PC-9 (cell line): Measurements from ENCODE around the gene TMEM138. TPM values are rescaled to one million over a fixed set of nuclear protein-coding genes. Genes with fewer than 3 reads are reported as not detected.

Experiments
- BruUV-seq: library from RNA; stranded (reverse); fragments of 400-500 nt; replicated peaks from 2 replicates; lab custom pipeline; 2021; lab: Mats Ljungman, UMichigan
- CTCF ChIA-PET: fragments of 300-600 bp; sonication (Branson Sonifier 250); formaldehyde crosslinking; loops from one replicate; lab custom pipeline; 2022; ENCODE audit warnings: antibody characterized with exemption; lab: Charles Lee
- POLR2A ChIA-PET: fragments of 300-600 bp; sonication (Branson Sonifier 250); formaldehyde crosslinking; loops from one replicate; lab custom pipeline; 2022; ENCODE audit warnings: antibody characterized with exemption; ENCODE audit not compliant: unreplicated experiment; lab: Charles Lee
- DNase-seq, 2 experiments: peaks; one replicate each; pipeline versions ENCODE4 v3.0.0 to v3.0.0-alpha.2; 2015 to 2022; ENCODE audit warnings: mixed read lengths in 1 of 2
- H2AFZ ChIP-seq: fragments of 200-600 bp; sonication (generic); 2 replicates; pipeline ENCODE4 v1.8.1; 2017; ENCODE audit warnings: antibody characterized with exemption
- H3F3A ChIP-seq: fragments of 200-600 bp; sonication (generic); 2 replicates; pipeline ENCODE4 v1.8.1; 2017; ENCODE audit warnings: antibody characterized with exemption, mild to moderate bottlenecking, low read depth; ENCODE audit not compliant: insufficient read depth
- H3K27ac ChIP-seq: fragments of 200-600 bp; sonication (generic); 2 replicates; pipeline ENCODE4 v1.6.1; 2016; ENCODE audit warnings: mixed run types
- H3K27me3 ChIP-seq: fragments of 200-600 bp; sonication (generic); 2 replicates; pipeline ENCODE4 v1.6.1; 2016; ENCODE audit warnings: low read depth, mixed run types; ENCODE audit not compliant: insufficient read depth
- H3K36me3 ChIP-seq: fragments of 200-600 bp; sonication (generic); 2 replicates; pipeline ENCODE4 v1.6.1; 2016; ENCODE audit warnings: low read depth, mixed run types
- H3K4me1 ChIP-seq: fragments of 200-600 bp; sonication (generic); replicated peaks from 2 replicates; pipeline ENCODE4 v1.6.1; 2016; ENCODE audit warnings: mixed run types; ENCODE audit not compliant: insufficient read depth
- H3K4me2 ChIP-seq: fragments of 200-600 bp; sonication (generic); 2 replicates; pipeline ENCODE4 v1.6.1; 2017; ENCODE audit warnings: mixed run types
- H3K4me3 ChIP-seq: fragments of 200-600 bp; sonication (generic); 2 replicates; pipeline ENCODE4 v1.6.1; 2016; ENCODE audit warnings: mixed run types
- H3K79me2 ChIP-seq: fragments of 200-600 bp; sonication (generic); 2 replicates; pipeline ENCODE4 v1.6.1; 2017; ENCODE audit warnings: low read depth, mixed run types
- H3K9me2 ChIP-seq: fragments of 200-600 bp; sonication (generic); 2 replicates; pipeline ENCODE4 v1.8.1; 2017; ENCODE audit warnings: mild to moderate bottlenecking; ENCODE audit not compliant: insufficient read depth
- H3K9me3 ChIP-seq: fragments of 200-600 bp; sonication (generic); 2 replicates; pipeline ENCODE4 v1.8.1; 2016; ENCODE audit warnings: low read depth; ENCODE audit not compliant: insufficient read depth
- H4K20me1 ChIP-seq: fragments of 200-600 bp; sonication (generic); 2 replicates; pipeline ENCODE4 v1.8.1; 2017; ENCODE audit not compliant: insufficient read depth
- EZH2 ChIP-seq: fragments of 200-600 bp; sonication (generic); IDR thresholded peaks from 2 replicates; pipeline ENCODE4 v1.8.0; 2017; ENCODE audit warnings: antibody characterized with exemption, low read depth
- intact Hi-C: fragments of 100-400 bp; cut with micrococcal nuclease; formaldehyde crosslinking; loops from one replicate; pipeline ENCODE4 v1.10.0; 2022; ENCODE audit not compliant: unreplicated experiment
- total RNA-seq: library from RNA; stranded (reverse); gene quantifications from 2 replicates; pipeline ENCODE4 v1.2.3, GENCODE V29; 2021
- TF ChIP-seq, protein P1 (sequence below): fragments of 200-600 bp; sonication (generic); conservative IDR thresholded peaks from 2 replicates; pipeline ENCODE4 v1.6.1; 2017; ENCODE audit warnings: mixed run types, antibody characterized with exemption, mild to moderate bottlenecking, moderate library complexity

The TMEM138 gene
- total RNA-seq, 1 experiment from 2014 or later = 46.1 TPM

- H3K36me3 ChIP-seq = peaks cover 44% of the 10 kb centered on the region
- H4K20me1 ChIP-seq = no peaks in the 10 kb centered on the region
- BruUV-seq = no TSS peak
- H3K4me2 ChIP-seq = no peak overlapping the region
- H3K4me1 ChIP-seq = no peaks in the 10 kb centered on the region
- intact Hi-C loops = no loop called here
- H3F3A ChIP-seq = 0 out of 2 replicates have a peak, but pooled peaks cover 3% of the 10 kb centered on the region
- ChIA-PET POLR2A (no interaction called here), CTCF (no interaction called here)
- no peak overlapping the region for H3K27ac ChIP-seq
- no peaks in the 10 kb centered on the region for H3K79me2 ChIP-seq
- H3K9me3 ChIP-seq = peaks cover 8% of the 10 kb centered on the region
- TF ChIP-seq, protein P1, sequence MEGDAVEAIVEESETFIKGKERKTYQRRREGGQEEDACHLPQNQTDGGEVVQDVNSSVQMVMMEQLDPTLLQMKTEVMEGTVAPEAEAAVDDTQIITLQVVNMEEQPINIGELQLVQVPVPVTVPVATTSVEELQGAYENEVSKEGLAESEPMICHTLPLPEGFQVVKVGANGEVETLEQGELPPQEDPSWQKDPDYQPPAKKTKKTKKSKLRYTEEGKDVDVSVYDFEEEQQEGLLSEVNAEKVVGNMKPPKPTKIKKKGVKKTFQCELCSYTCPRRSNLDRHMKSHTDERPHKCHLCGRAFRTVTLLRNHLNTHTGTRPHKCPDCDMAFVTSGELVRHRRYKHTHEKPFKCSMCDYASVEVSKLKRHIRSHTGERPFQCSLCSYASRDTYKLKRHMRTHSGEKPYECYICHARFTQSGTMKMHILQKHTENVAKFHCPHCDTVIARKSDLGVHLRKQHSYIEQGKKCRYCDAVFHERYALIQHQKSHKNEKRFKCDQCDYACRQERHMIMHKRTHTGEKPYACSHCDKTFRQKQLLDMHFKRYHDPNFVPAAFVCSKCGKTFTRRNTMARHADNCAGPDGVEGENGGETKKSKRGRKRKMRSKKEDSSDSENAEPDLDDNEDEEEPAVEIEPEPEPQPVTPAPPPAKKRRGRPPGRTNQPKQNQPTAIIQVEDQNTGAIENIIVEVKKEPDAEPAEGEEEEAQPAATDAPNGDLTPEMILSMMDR = no peak
- no peak for TF ChIP-seq EZH2
- no peaks in the 10 kb centered on the region for H3K27me3 ChIP-seq
- DNase-seq = no peak
- H3K4me3 ChIP-seq = no peak overlapping the region
- H3K9me2 ChIP-seq = no peaks in the 10 kb centered on the region
- H2AFZ ChIP-seq = no peak overlapping the region
Observed at GRCh38 chr11:61370349-61371005, 8.3 kb downstream of the TMEM138 start.

DNA sequence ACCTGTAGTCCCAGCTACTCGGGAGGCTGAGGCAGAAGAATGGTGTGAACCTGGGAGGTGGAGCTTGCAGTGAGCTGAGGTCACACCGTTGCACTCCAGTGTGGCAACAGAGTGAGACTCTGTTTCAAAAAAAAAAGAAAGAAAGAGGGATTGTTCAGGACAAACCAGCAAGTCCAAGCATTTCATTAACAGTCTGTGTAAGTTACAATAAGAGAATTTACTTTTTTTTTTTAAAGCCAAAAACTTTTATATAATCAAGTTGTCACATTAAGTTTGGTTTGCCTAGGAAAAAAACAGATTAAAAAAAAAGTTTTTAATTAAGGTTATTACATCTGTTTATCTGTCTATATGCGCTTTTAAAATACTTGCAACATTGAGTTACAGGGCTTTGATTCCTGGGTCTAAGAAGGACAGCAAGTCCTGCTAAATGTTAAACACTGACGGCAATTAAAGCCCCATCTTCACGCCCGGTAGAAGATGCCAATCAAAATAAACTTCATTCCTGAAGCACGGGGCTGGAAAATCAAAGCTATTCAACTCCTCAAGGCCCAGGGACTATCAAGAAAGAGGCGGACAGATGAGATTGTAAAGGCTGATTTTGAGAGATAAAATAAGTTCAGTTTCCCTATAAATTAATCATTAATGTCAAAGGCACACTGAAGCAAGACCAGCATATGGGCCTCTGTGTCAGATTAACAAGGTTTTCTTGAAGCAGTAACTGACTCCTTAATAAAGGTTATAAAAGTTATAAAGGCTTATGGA lies 10.7 kb downstream of the TMEM138 start:
- Histone ChIP-seq H3F3A (peaks cover 10% of the 10 kb centered on the region; the same call in 1 of the 2 replicates), H3K4me3 (no peak overlapping the region), H3K4me2 (no peak overlapping the region), H3K4me1 (peaks cover 3% of the 10 kb centered on the region), H3K36me3 (peaks cover 23% of the 10 kb centered on the region), H2AFZ (no peak overlapping the region), H4K20me1 (no peaks in the 10 kb centered on the region), H3K79me2 (no peaks in the 10 kb centered on the region), H3K9me3 (peaks cover 8% of the 10 kb centered on the region), H3K27me3 (no peaks in the 10 kb centered on the region), H3K9me2 (no peaks in the 10 kb centered on the region), H3K27ac (no peak overlapping the region)
- BruUV-seq = no TSS peak
- ChIA-PET POLR2A (interaction anchor here (0.6 kb wide), 1 partner anchor 35 kb away, joined by 8 read pairs; no protein-coding TSS in a partner anchor), CTCF (interaction anchor here (0.7 kb wide), 1 partner anchor 478 kb away, joined by 3 read pairs; no protein-coding TSS in a partner anchor)
- intact Hi-C loops = no loop called here
- DNase-seq = no peak
- no peak for TF ChIP-seq EZH2
- TF ChIP-seq, protein P1 = no peak

GRCh38 chr11:61375761-61376108 lies 13.6 kb downstream of the TMEM138 start:
- BruUV-seq = no TSS peak
- no peak for DNase-seq

More at GRCh38 chr11:61375761-61376108, 13.6 kb downstream of the TMEM138 start:
- Histone ChIP-seq H3K27me3 (no peaks in the 10 kb centered on the region), H3K9me2 (no peaks in the 10 kb centered on the region), H3K79me2 (no peaks in the 10 kb centered on the region), H3K36me3 (0 out of 2 replicates have a peak, but pooled peaks cover 4% of the 10 kb centered on the region), H3K9me3 (peaks cover 8% of the 10 kb centered on the region), H4K20me1 (no peaks in the 10 kb centered on the region), H3F3A (peaks cover 33% of the 10 kb centered on the region), H3K4me3 (no peak overlapping the region), H3K4me2 (no peak overlapping the region), H2AFZ (no peak overlapping the region), H3K27ac (no peak overlapping the region), H3K4me1 (peaks cover 24% of the 10 kb centered on the region)
- ChIA-PET POLR2A (no interaction called here), CTCF (interaction anchor here (0.8 kb wide), 1 partner anchor 40 kb away, joined by 6 read pairs; no protein-coding TSS in a partner anchor)
- TF ChIP-seq EZH2 = no peak
- TF ChIP-seq, protein P1 = no peak
- intact Hi-C loops = no loop called here
